ENCODE results near the gene SLC26A8. TPM values are rescaled to one million over a fixed set of nuclear protein-coding genes. Genes with fewer than 3 reads are reported as not detected.

Gene SLC26A8
- total and polyA plus RNA-seq, 2 experiments from 2014 or later, result 0.89 to 2.9 TPM

- H3K79me2 ChIP-seq (replicated peaks; ENCODE audit: insufficient read depth), result peaks cover 24% of the 10 kb centered on the region
- ATAC-seq, result no peak
Measured at GRCh38 chr6:36070252-36070651, 45.8 kb upstream of the SLC26A8 start.

More at GRCh38 chr6:36070252-36070651, 45.8 kb upstream of the SLC26A8 start:
- Mint-ChIP-seq H3K4me1 (no peaks in the 10 kb centered on the region), H3K36me3 (ENCODE audit: low read depth) (no peaks in the 10 kb centered on the region), H3K27me3 (ENCODE audit: insufficient read depth, low read depth, poor library complexity) (peaks cover 2% of the 10 kb centered on the region), H3K4me3 (no peak overlapping the region), H3K27ac (no peak overlapping the region), H3K9me3 (no peaks in the 10 kb centered on the region)
- Histone ChIP-seq H3K27ac (ENCODE audit: low read depth) (no peak overlapping the region), H4K20me1 (replicated peaks; ENCODE audit: insufficient read depth) (peaks cover 10% of the 10 kb centered on the region), H3K4me3 (no peak overlapping the region), H3K36me3 (ENCODE audit: insufficient read depth) (no peaks in the 10 kb centered on the region), H2AFZ (no peak overlapping the region), H3K9me2 (ENCODE audit: insufficient read depth) (no peaks in the 10 kb centered on the region), H3K4me1 (ENCODE audit: insufficient read depth) (no peaks in the 10 kb centered on the region), H3K27me3 (ENCODE audit: insufficient read depth) (no peaks in the 10 kb centered on the region), H3F3A (replicated peaks; ENCODE audit: low read depth) (no peaks in the 10 kb centered on the region), H3K4me2 (no peak overlapping the region)
- no peak for DNase-seq (ENCODE audit: low spot score)
- TF ChIP-seq CREB1 (CRISPR knock-in tag; IDR thresholded peaks at IDR 0.05; ENCODE audit: low read depth) (no peak), ZNF331 (CRISPR knock-in tag; IDR thresholded peaks at IDR 0.05; ENCODE audit: low read depth) (no peak), EZH2phosphoT487 (IDR thresholded peaks at IDR 0.05; ENCODE audit: unreplicated experiment) (no peak), STAT1 (IDR thresholded peaks at IDR 0.05; ENCODE audit: unreplicated experiment) (no peak), EZH2 (IDR thresholded peaks at IDR 0.05; ENCODE audit: low read depth, unreplicated experiment) (no peak), CTCF (conservative IDR thresholded peaks at IDR 0.05; ENCODE audit: low read depth in 2 of 2) (no peak), POLR2AphosphoS5 (IDR thresholded peaks at IDR 0.05; ENCODE audit: low read depth) (no peak), NANOG (IDR thresholded peaks at IDR 0.05; ENCODE audit: borderline replicate concordance) (no peak), ZNF462 (CRISPR knock-in tag; IDR thresholded peaks at IDR 0.05) (no peak), ETS1 (IDR thresholded peaks at IDR 0.05) (no peak), JUNB (IDR thresholded peaks at IDR 0.05; ENCODE audit: unreplicated experiment) (no peak), ZNF114 (CRISPR knock-in tag; IDR thresholded peaks at IDR 0.05) (no peak), REST (IDR thresholded peaks at IDR 0.05; ENCODE audit: unreplicated experiment) (no peak)

Measured in GM23338 (cell line).